PC-3 (cell line): ENCODE measurements around the gene PCDHA12. TPM values are rescaled to one million over a fixed set of nuclear protein-coding genes. Genes with fewer than 3 reads are reported as not detected.

Experiments used
- ATAC-seq: fragments of 200-7000 bp; cut with Tn5 transposase; 2 replicates; pipeline ENCODE4 v1.9.1; 2020; ENCODE audit warnings: mild to moderate bottlenecking, moderate library complexity
- Bru-seq: library from RNA; stranded (reverse); fragments of 400-500 nt; gene quantifications from one replicate; lab custom pipeline; 2021; lab: Mats Ljungman, UMichigan
- BruChase-seq, 2 experiments: library from RNA; stranded (reverse); fragments of 400-500 nt; gene quantifications; one replicate each; lab custom pipeline; 2021; lab: Mats Ljungman, UMichigan
- BruUV-seq: library from RNA; stranded (reverse); fragments of 400-500 nt; replicated peaks from 2 replicates; lab custom pipeline; 2021; lab: Mats Ljungman, UMichigan
- CTCF ChIA-PET: fragments of 300-600 bp; sonication (Branson Sonifier 250); formaldehyde crosslinking; loops from one replicate; lab custom pipeline; 2022; ENCODE audit warnings: antibody characterized with exemption; lab: Charles Lee
- POLR2A ChIA-PET: fragments of 300-600 bp; sonication (Branson Sonifier 250); formaldehyde crosslinking; loops from one replicate; lab custom pipeline; 2022; ENCODE audit warnings: antibody characterized with exemption; ENCODE audit not compliant: unreplicated experiment; lab: Charles Lee
- DNase-seq: peaks from one replicate; pipeline ENCODE4 v3.0.0-alpha.2; 2015
- H2AFZ ChIP-seq: fragments of 300-600 bp; sonication (generic); 2 replicates; pipeline ENCODE4 v1.6.0; 2016; ENCODE audit warnings: antibody characterized with exemption, low read length
- H3F3A ChIP-seq: fragments of 300-600 bp; sonication (generic); one replicate; pipeline ENCODE4 v1.6.0; 2017; ENCODE audit warnings: antibody characterized with exemption, low read length, control low read depth, mild to moderate bottlenecking; ENCODE audit not compliant: unreplicated experiment
- H3K27ac ChIP-seq: fragments of 300-600 bp; sonication (generic); 2 replicates; pipeline ENCODE4 v1.5.1; 2016; ENCODE audit warnings: mild to moderate bottlenecking, low read length
- H3K27me3 ChIP-seq: fragments of 300-600 bp; sonication (generic); 2 replicates; pipeline ENCODE4 v1.6.1; 2016; ENCODE audit warnings: low read length, mixed read lengths
- H3K36me3 ChIP-seq: fragments of 300-600 bp; sonication (generic); 2 replicates; pipeline ENCODE4 v1.6.1; 2016; ENCODE audit warnings: low read depth, mixed run types, low read length, mixed read lengths
- H3K4me1 ChIP-seq: fragments of 300-600 bp; sonication (generic); 2 replicates; pipeline ENCODE4 v1.5.1; 2016; ENCODE audit warnings: low read length; ENCODE audit not compliant: insufficient read depth
- H3K4me2 ChIP-seq: fragments of 300-600 bp; sonication (generic); 2 replicates; pipeline ENCODE4 v1.6.0; 2016; ENCODE audit warnings: low read length
- H3K4me3 ChIP-seq: fragments of 300-600 bp; sonication (generic); 2 replicates; pipeline ENCODE4 v1.5.1; 2016; ENCODE audit warnings: mild to moderate bottlenecking, low read length, mixed read lengths
- H3K79me2 ChIP-seq: fragments of 300-600 bp; sonication (generic); 2 replicates; pipeline ENCODE4 v1.6.1; 2017; ENCODE audit warnings: low read length, mixed read lengths
- H3K9ac ChIP-seq: fragments of 300-600 bp; sonication (generic); 2 replicates; pipeline ENCODE4 v1.6.0; 2016; ENCODE audit warnings: mild to moderate bottlenecking, low read length
- H3K9me2 ChIP-seq: fragments of 300-600 bp; sonication (generic); replicated peaks from 2 replicates; pipeline ENCODE4 v1.6.1; 2016; ENCODE audit warnings: mixed run types, low read length, mixed read lengths
- H3K9me3 ChIP-seq: fragments of 300-600 bp; sonication (generic); 2 replicates; pipeline ENCODE4 v1.6.1; 2016; ENCODE audit warnings: low read length, mixed read lengths
- H4K20me1 ChIP-seq: fragments of 300-600 bp; sonication (generic); 2 replicates; pipeline ENCODE4 v1.6.1; 2016; ENCODE audit warnings: low read length, mixed read lengths
- CTCF ChIP-seq: fragments of 300-600 bp; sonication (generic); conservative IDR thresholded peaks from 2 replicates; pipeline ENCODE4 v1.5.1; 2017; ENCODE audit warnings: antibody characterized with exemption, low read depth, mild to moderate bottlenecking, low read length
- EZH2 ChIP-seq: fragments of 300-600 bp; sonication (generic); IDR thresholded peaks from one replicate; pipeline ENCODE4 v1.6.1; 2017; ENCODE audit warnings: antibody characterized with exemption, mild to moderate bottlenecking, low read length; ENCODE audit not compliant: unreplicated experiment
- EZH2phosphoT487 ChIP-seq: fragments of 300-600 bp; sonication (generic); IDR thresholded peaks from 2 replicates; pipeline ENCODE4 v1.6.1; 2018; ENCODE audit warnings: mild to moderate bottlenecking, antibody characterized with exemption, low read length, borderline replicate concordance
- intact Hi-C: fragments of 100-400 bp; cut with micrococcal nuclease; formaldehyde crosslinking; loops from 2 replicates; pipeline ENCODE4 v1.9.0; 2023
- long read RNA-seq: library from polyadenylated mRNA; unstranded; transcript quantifications from one replicate; pipeline ENCODE4 v2.0.0, GENCODE V29; 2021; ENCODE audit not compliant: unreplicated experiment
- total RNA-seq: library from RNA; depleted of rRNA; stranded (reverse); fragments of >200 nt; gene quantifications from 2 replicates; pipeline ENCODE4 v1.2.3, GENCODE V29; 2014; rRNA removed

Gene PCDHA12
- total RNA-seq (7.0 and 8.2 TPM in 2 replicates), Bru-seq, nascent RNA (percentile 79 among the genes with signal in this experiment), BruChase-seq, experiment 1, labeled RNA remaining after a 6-hour chase (percentile 97 among the genes with signal in this experiment), BruChase-seq, experiment 2, labeled RNA remaining after a 2-hour chase (percentile 95 among the genes with signal in this experiment)
- long read RNA-seq, full-length matches to known transcripts = 5 of 5 reads
- long read RNA-seq, partial matches to known transcripts = 0 of 5 reads
- long read RNA-seq, other reads (novel, unspliced or antisense) = 0 of 5 reads

- BruUV-seq = TSS peak; percentile 87
- TF ChIP-seq EZH2 (no peak), CTCF (peak; percentile 67), EZH2phosphoT487 (no peak)
These were observed at the start of gene PCDHA12 for GRCh38 chr5:140875085-140876065. Gene PCDHA12 (plus strand): TSS chr5:140875308. CDS start chr5:140875473, 165 bp downstream.

GRCh38 chr5:140827704-140828361 is 47.3 kb upstream of the PCDHA12 start, which contains the start of gene PCDHA6:
Gene PCDHA6 (plus strand): TSS chr5:140827960. CDS start chr5:140828092, 132 bp downstream.
- no peaks in the 10 kb centered on the region for H3K9me3 ChIP-seq
- DNase-seq (no peak), ATAC-seq (no peak)
- BruUV-seq = no TSS peak
- H3K4me1 ChIP-seq = no peaks in the 10 kb centered on the region
- H3K79me2 ChIP-seq = no peaks in the 10 kb centered on the region
- TF ChIP-seq EZH2 = no peak
- no peak for TF ChIP-seq CTCF
- TF ChIP-seq EZH2phosphoT487 = no peak
- H3K9ac ChIP-seq = no peak within 1 kb of the TSS
- no peaks in the 10 kb centered on the region for H4K20me1 ChIP-seq
- intact Hi-C loops = no loop called here
- H3K4me2 ChIP-seq = no peak within 1 kb of the TSS
- no peak within 1 kb of the TSS for H3K27ac ChIP-seq
- no peak within 1 kb of the TSS for H3K4me3 ChIP-seq
- ChIA-PET CTCF (no interaction called here), POLR2A (no interaction called here)
- H3F3A ChIP-seq = no peaks in the 10 kb centered on the region
- no peaks in the 10 kb centered on the region for H3K27me3 ChIP-seq
- no peaks in the 10 kb centered on the region for H3K36me3 ChIP-seq
- no peaks in the 10 kb centered on the region for H3K9me2 ChIP-seq
- H2AFZ ChIP-seq = no peak within 1 kb of the TSS

More at GRCh38 chr5:140875085-140876065, at the start of gene PCDHA12:
- H3K27ac ChIP-seq = peak within 1 kb of the TSS; percentile 42; the same call in 1 of the 2 replicates
- no peaks in the 10 kb centered on the region for H3F3A ChIP-seq
- H4K20me1 ChIP-seq = no peaks in the 10 kb centered on the region
- ChIA-PET POLR2A (interaction anchor here (0.7 kb wide), 1 partner anchor 52 kb away, joined by 3 read pairs; no protein-coding TSS in a partner anchor), CTCF (interaction anchor here (0.5 to 1.4 kb wide), 3 partner anchors 34 to 165 kb away, joined by 4 to 17 read pairs (median 4); partner anchors contain the start of gene PCDHAC2)
- peak within 1 kb of the TSS; percentile 70 for H3K9ac ChIP-seq
- H3K27me3 ChIP-seq = no peaks in the 10 kb centered on the region
- H3K9me3 ChIP-seq = no peaks in the 10 kb centered on the region
- peak within 1 kb of the TSS; percentile 89 for H3K4me2 ChIP-seq
- no peaks in the 10 kb centered on the region for H3K36me3 ChIP-seq
- no peaks in the 10 kb centered on the region for H3K9me2 ChIP-seq
- ATAC-seq (peak; percentile 80), DNase-seq (peak; percentile 82)
- H3K4me3 ChIP-seq = peak within 1 kb of the TSS; percentile 86
- intact Hi-C loops = loop anchor here (1.0 to 2.0 kb wide), 4 partner anchors 34 to 165 kb away; partner anchors contain the start of genes PCDHA4, PCDHA8 and PCDHAC1
- H3K4me1 ChIP-seq = peaks cover 14% of the 10 kb centered on the region
- peaks cover 9% of the 10 kb centered on the region; the same call in 1 of the 2 replicates for H3K79me2 ChIP-seq
- H2AFZ ChIP-seq = peak within 1 kb of the TSS; percentile 96
